Uterus (tissue), 4 donors: ENCODE results near the gene CYP11A1. TPM values are rescaled to one million over a fixed set of nuclear protein-coding genes. Genes with fewer than 3 reads are reported as not detected.

Experiments used
- DNase-seq, 2 donors: peaks; one replicate each; pipeline ENCODE4 v3.0.0-alpha.2; 2019 to 2020
- H3K27ac ChIP-seq, 2 donors: fragments of 200-600 bp; sonication (generic); 1 replicate in 1 of 2; 2 replicates in 1 of 2; pipeline ENCODE4 v1.5.1; 2016 to 2018
- H3K27me3 ChIP-seq, 2 donors: fragments of 200-600 bp; sonication (generic); one replicate each; pipeline ENCODE4 v1.5.1; 2018 to 2019; ENCODE audit warnings: control low read depth in 1 of 2
- H3K36me3 ChIP-seq, 2 donors: fragments of 200-600 bp; sonication (generic); one replicate each; pipeline ENCODE4 v1.5.1; 2019; ENCODE audit warnings: control low read depth in 1 of 2
- H3K4me1 ChIP-seq, 2 donors: fragments of 200-600 bp; sonication (generic); one replicate each; pipeline ENCODE4 v1.5.1; 2018 to 2019; ENCODE audit warnings: control low read depth in 1 of 2
- H3K4me3 ChIP-seq, 2 donors: fragments of 200-600 bp; sonication (generic); 1 replicate in 1 of 2; 2 replicates in 1 of 2; pipeline ENCODE4 v1.5.1; 2018 to 2019; ENCODE audit warnings: mild to moderate bottlenecking in 1 of 2
- H3K9me3 ChIP-seq, 2 donors: fragments of 200-600 bp; sonication (generic); one replicate each; pipeline ENCODE4 v1.5.1; 2019; ENCODE audit warnings: control low read depth in 1 of 2
- POLR2A ChIP-seq, 2 donors: fragments of 450-650 bp; IDR thresholded peaks; one replicate each; pipeline ENCODE4 v1.6.1; 2016; ENCODE audit warnings: antibody characterized with exemption in 2 of 2, mild to moderate bottlenecking in 1 of 2, moderate library complexity in 1 of 2
- intact Hi-C: fragments of 100-400 bp; cut with DNase I; formaldehyde crosslinking; loops from one replicate; pipeline ENCODE4 v1.15.1; 2023; ENCODE audit warnings: low total_unique reads
- total RNA-seq, 4 donors: library from RNA; depleted of rRNA in 3 of 4; stranded (reverse); fragments of >200 nt in 3 of 4; gene quantifications; one replicate each; pipeline versions ENCODE4 v1.1.0 to v1.2.4, GENCODE V29; 2014 to 2023
- TF ChIP-seq, protein P1 (sequence below), 4 experiments: fragments of 200-600 bp in 2 of 4; fragments of 450-650 bp in 2 of 4; sonication (generic) in 2 of 4; IDR thresholded peaks; one replicate each; pipeline ENCODE4 v1.5.1; 2016 to 2019; ENCODE audit warnings: antibody characterized with exemption in 4 of 4, mild to moderate bottlenecking in 2 of 4, moderate library complexity in 1 of 4
- donor health status: DM: yes; HTN: yes; CAD: no.

Gene CYP11A1
- total RNA-seq, 4 donors from 2014 or later, result 1.1 to 2.3 TPM; not detected in 2

DNA sequence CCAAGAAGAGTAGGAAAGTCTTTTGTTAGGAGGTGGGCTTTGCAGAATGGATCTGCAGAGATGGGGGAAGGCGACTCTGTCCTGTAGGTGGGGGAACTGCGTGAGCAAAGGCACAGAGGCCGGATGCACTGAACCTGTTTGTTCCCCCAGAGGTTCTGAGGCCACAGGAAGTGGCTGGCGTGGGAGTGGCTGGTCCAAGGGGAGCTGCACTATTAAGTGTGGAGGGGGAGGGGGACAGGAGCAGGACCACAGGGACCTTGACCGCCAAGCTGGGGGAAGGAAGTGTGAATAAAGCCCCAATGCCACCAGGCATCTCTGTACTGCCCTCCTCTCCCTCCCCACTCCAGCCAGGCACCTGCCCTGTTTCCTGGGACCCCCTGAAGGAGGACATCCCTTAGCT, 51.8 kb downstream of the CYP11A1 start:
- peaks cover 0 to 15% of the 10 kb centered on the region in 2 donors for H3K4me1 ChIP-seq
- H3K27ac ChIP-seq, result no peak overlapping the region
- TF ChIP-seq, protein P1, sequence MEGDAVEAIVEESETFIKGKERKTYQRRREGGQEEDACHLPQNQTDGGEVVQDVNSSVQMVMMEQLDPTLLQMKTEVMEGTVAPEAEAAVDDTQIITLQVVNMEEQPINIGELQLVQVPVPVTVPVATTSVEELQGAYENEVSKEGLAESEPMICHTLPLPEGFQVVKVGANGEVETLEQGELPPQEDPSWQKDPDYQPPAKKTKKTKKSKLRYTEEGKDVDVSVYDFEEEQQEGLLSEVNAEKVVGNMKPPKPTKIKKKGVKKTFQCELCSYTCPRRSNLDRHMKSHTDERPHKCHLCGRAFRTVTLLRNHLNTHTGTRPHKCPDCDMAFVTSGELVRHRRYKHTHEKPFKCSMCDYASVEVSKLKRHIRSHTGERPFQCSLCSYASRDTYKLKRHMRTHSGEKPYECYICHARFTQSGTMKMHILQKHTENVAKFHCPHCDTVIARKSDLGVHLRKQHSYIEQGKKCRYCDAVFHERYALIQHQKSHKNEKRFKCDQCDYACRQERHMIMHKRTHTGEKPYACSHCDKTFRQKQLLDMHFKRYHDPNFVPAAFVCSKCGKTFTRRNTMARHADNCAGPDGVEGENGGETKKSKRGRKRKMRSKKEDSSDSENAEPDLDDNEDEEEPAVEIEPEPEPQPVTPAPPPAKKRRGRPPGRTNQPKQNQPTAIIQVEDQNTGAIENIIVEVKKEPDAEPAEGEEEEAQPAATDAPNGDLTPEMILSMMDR (IDR thresholded peaks at IDR 0.05), result no peak
- TF ChIP-seq POLR2A (IDR thresholded peaks at IDR 0.05), result no peak

DNA sequence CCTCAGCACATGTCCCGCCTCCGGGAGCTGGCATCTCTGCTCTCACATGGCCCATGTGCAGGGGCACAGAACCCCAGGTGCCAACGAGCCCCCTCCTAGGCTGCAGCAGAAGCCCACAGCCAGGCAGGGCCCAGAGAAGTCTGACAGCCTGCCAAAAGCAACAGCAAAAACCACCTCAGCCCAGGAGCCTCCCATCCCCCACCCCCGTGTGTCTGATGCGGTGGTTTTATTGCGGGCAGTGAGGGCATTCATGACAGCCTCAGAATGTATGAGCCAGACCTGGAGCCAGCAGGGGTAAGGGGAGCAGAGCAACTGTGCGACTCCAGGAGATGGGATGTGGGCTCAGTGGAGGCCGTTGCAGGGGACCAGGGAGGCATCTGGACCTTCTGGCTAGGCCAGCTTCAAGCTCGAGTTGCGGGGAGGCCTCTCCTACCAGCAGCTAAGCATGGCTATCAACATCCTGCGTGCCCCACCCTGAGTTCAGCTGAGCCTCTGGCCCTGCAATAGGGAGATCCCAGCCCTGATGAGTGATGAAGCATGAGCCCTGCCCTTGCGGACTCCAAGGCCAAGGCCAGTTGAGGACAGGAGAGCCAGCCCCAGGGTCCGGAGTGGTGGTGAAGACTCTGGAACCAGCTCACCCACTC, 52.5 kb downstream of the CYP11A1 start:
- TF ChIP-seq, protein P1 (IDR thresholded peaks at IDR 0.05), result no peak
- TF ChIP-seq POLR2A (IDR thresholded peaks at IDR 0.05), result no peak
- DNase-seq, result no peak
- Histone ChIP-seq H3K4me1 (peaks cover 0 to 15% of the 10 kb centered on the region in 2 donors), H3K36me3 (no peaks in the 10 kb centered on the region), H3K27me3 (no peaks in the 10 kb centered on the region), H3K4me3 (no peak overlapping the region), H3K27ac (no peak overlapping the region), H3K9me3 (no peaks in the 10 kb centered on the region)
- intact Hi-C loops, result no loop called here

More for the DNA sequence above, 51.8 kb downstream of the CYP11A1 start:
- Histone ChIP-seq H3K36me3 (no peaks in the 10 kb centered on the region), H3K9me3 (no peaks in the 10 kb centered on the region), H3K4me3 (no peak overlapping the region), H3K27me3 (no peaks in the 10 kb centered on the region)
- no peak for DNase-seq
- intact Hi-C loops, result no loop called here

DNA sequence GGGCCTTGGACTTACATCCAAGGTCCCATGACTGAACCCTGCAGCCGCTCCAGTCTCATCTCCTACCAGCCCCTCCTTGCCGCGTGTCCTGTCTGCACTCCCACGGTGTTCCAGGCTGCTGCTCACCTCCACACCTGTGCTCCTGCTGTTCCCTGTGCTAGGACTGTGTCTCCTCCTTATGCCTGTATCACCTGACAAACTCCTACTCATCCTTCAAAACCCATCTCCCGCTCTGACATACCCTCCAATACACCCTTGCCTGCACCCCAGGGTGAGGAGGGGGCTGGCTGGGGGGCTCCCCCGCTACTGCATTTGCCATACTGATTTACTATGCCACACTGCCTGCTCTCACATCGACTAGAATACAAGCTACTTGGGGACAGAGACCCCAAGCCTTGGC, 53.6 kb downstream of the CYP11A1 start:
- H3K4me1 ChIP-seq, result peaks cover 0 to 15% of the 10 kb centered on the region in 2 donors
- intact Hi-C loops, result no loop called here
- no peaks in the 10 kb centered on the region for H3K27me3 ChIP-seq
- H3K27ac ChIP-seq, result no peak overlapping the region
- H3K36me3 ChIP-seq, result no peaks in the 10 kb centered on the region
- no peak overlapping the region for H3K4me3 ChIP-seq
- no peak for DNase-seq
- no peak for TF ChIP-seq POLR2A (IDR thresholded peaks at IDR 0.05)
- TF ChIP-seq, protein P1 (IDR thresholded peaks at IDR 0.05), result no peak
- no peaks in the 10 kb centered on the region for H3K9me3 ChIP-seq

DNA sequence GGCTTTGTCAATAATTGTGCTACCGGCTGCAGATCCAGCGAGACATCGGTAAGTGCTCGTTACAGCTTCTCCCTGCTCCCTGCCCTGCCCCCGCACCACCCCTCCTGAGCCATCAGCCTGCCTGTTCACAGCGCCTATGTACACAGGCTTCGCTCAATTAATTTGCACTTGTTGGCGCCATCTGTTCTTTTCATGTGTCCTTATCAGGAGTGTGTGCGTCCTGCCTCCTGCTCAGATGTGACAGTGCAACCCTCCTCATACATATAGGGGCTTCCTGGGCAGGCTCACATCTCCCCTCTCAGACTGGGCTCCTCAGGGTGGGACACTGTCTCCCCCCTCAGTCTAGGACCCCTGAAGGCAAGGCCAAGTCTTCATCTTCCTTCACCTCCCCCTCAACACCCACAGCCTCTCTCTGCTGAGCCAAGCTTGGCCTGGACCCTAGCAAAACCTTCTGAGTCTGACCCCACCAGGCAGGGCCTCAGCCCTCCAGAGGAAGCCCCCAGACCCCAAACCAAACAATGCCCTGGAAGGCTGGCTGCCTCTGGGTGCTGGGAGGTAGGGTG, 54.9 kb downstream of the CYP11A1 start:
- no peaks in the 10 kb centered on the region for H3K27me3 ChIP-seq
- intact Hi-C loops, result no loop called here

More for the DNA sequence above, 54.9 kb downstream of the CYP11A1 start:
- peaks cover 0 to 3% of the 10 kb centered on the region in 2 donors for H3K4me1 ChIP-seq
- DNase-seq, result no peak
- H3K4me3 ChIP-seq, result no peak overlapping the region
- H3K27ac ChIP-seq, result no peak overlapping the region
- H3K36me3 ChIP-seq, result no peaks in the 10 kb centered on the region
- no peaks in the 10 kb centered on the region for H3K9me3 ChIP-seq
- no peak for TF ChIP-seq POLR2A (IDR thresholded peaks at IDR 0.05)
- TF ChIP-seq, protein P1 (IDR thresholded peaks at IDR 0.05), result no peak
